GM06990 (cell line): ENCODE measurements around the gene UBXN2A.

Source experiments
- DNase-seq: peaks from one replicate; pipeline ENCODE4 v3.0.0-alpha.2; 2011; ENCODE audit not compliant: insufficient read length; ENCODE audit errors: extremely low read depth
- H3K27me3 ChIP-seq: replicated peaks from 2 replicates; pipeline ENCODE4 v1.6.0; 2011; ENCODE audit warnings: low read length; ENCODE audit not compliant: control insufficient read depth, insufficient read depth
- H3K36me3 ChIP-seq: 2 replicates; pipeline ENCODE4 v1.5.1; 2011; ENCODE audit warnings: low read length; ENCODE audit not compliant: control insufficient read depth, insufficient read depth
- H3K4me3 ChIP-seq: replicated peaks from 2 replicates; pipeline ENCODE4 v1.5.1; 2011; ENCODE audit warnings: low read depth, mild to moderate bottlenecking, control low read depth, low read length
- CTCF ChIP-seq: IDR thresholded peaks from 2 replicates; pipeline ENCODE4 v1.5.1; 2011; ENCODE audit warnings: low read length, control low read depth, mild to moderate bottlenecking, inconsistent platforms; ENCODE audit not compliant: insufficient read depth, poor library complexity, severe bottlenecking

Gene UBXN2A

GRCh38 chr2:24008672-24009366 lies 68.6 kb downstream of the UBXN2A start:
- TF ChIP-seq CTCF: no peak
- H3K36me3 ChIP-seq: no peaks in the 10 kb centered on the region
- no peak overlapping the region for H3K4me3 ChIP-seq
- no peaks in the 10 kb centered on the region; the same call in 1 of the 2 replicates for H3K27me3 ChIP-seq
- DNase-seq: no peak

DNA sequence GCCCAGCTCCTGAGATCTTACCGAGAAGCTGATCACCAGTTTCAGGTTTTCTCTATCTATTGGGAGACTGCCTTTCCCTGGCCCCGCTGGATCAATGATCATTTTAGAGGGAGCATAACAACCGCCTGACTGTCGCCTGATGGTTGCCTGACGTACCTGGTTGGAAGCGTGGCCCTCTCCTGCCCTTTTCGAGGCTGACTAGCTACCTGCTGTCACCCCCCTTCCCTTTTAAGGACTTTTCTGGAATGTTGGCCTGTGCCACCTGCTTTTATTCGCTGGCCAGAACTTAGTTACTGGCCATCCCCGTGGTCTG lies 69.1 kb downstream of the UBXN2A start:
- no peak overlapping the region for H3K4me3 ChIP-seq
- no peak for DNase-seq
- H3K27me3 ChIP-seq: no peaks in the 10 kb centered on the region; the same call in 1 of the 2 replicates
- no peaks in the 10 kb centered on the region for H3K36me3 ChIP-seq
- no peak for TF ChIP-seq CTCF

GRCh38 chr2:24009680-24010476 lies 69.6 kb downstream of the UBXN2A start, which contains the start of gene MFSD2B:
TSS of gene MFSD2B (plus strand) at chr2:24010085. CDS start at chr2:24010097, 12 bp downstream.
- H3K36me3 ChIP-seq: no peaks in the 10 kb centered on the region
- peak within 1 kb of the TSS; percentile 31 for H3K4me3 ChIP-seq
- no peak for DNase-seq
- no peaks in the 10 kb centered on the region; the same call in 1 of the 2 replicates for H3K27me3 ChIP-seq
- no peak for TF ChIP-seq CTCF

- no peak for TF ChIP-seq CTCF
- Histone ChIP-seq H3K27me3 (no peaks in the 10 kb centered on the region; the same call in 1 of the 2 replicates), H3K4me3 (peak overlapping the region; percentile 25; the same call in 1 of the 2 replicates), H3K36me3 (no peaks in the 10 kb centered on the region)
- DNase-seq: no peak
Measured at GRCh38 chr2:24010477-24011249, 70.4 kb downstream of the UBXN2A start.

DNA sequence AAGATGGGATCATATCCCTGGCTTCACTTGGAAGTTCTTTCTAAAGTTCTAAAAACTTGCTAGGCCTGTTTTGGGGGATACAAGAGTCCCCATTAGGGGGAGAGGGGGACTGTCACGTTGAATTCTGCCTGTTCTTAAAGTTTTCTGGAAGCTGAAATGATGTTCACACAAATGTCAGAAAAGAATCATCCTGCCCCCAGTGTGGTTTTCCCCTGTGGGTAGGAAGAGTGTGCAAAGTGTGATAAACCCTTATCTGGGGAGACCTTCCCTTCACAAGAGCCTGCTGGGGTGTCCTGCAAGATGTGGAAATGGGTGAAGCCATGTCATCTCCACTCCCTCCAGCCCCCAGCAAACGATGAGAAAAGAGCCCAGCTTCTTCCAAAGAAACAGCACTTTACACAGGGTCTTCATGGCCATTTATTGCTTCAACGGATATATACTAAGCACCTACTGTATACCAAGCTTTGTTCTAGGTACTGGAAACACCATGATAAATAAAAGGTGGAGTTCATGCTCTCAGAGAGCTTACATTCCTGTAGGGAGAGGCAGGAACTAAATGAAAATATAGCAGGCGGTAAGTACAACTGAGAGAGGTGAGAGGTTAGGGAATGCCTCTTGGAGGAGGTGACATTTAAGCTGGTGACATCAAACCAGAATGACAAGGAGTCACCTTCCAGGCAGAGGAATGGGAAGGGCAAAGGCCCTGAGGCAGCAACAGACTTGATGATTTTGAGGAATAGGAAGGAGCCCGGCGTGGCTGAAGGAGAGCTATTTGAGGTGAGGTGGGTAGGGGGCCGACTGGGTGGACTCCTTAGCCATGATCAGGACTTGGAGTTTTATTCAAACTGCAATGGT lies 71.2 kb downstream of the UBXN2A start:
- TF ChIP-seq CTCF: no peak
- DNase-seq: no peak
- Histone ChIP-seq H3K27me3 (no peaks in the 10 kb centered on the region; the same call in 1 of the 2 replicates), H3K4me3 (no peak overlapping the region), H3K36me3 (no peaks in the 10 kb centered on the region)
